GM12891 (cell line): ENCODE data around the gene NELFCD.
A peak's percentile ranks its signal among the peaks of the same experiment; 100 is the strongest.

Source experiments
- PAX5 ChIP-seq: IDR thresholded peaks from 2 replicates; pipeline ENCODE4 v1.6.1; 2011; ENCODE audit warnings: low read length, moderate library complexity, mild to moderate bottlenecking; ENCODE audit not compliant: insufficient read depth, severe bottlenecking
- POLR2A ChIP-seq: IDR thresholded peaks from 2 replicates; pipeline ENCODE4 v1.6.1; 2011; ENCODE audit warnings: low read depth, low read length, control low read depth
- TAF1 ChIP-seq: IDR thresholded peaks from 2 replicates; pipeline ENCODE4 v1.6.1; 2011; ENCODE audit warnings: low read depth, low read length, control low read depth

- TF ChIP-seq PAX5 (no peak), POLR2A (peak; percentile 54; the same call in 1 of the 2 replicates), TAF1 (no peak)
These were observed 12.5 kb downstream of the NELFCD start for GRCh38 chr20:58993332-58994248.
